Thyroid gland (tissue), 4 donors: ENCODE data around the gene SYF2. TPM values are rescaled to one million over a fixed set of nuclear protein-coding genes. Genes with fewer than 3 reads are reported as not detected.
A peak's percentile ranks its signal among the peaks of the same experiment; 100 is the strongest.

Source experiments
- DNase-seq, 2 donors: peaks; one replicate each; pipeline ENCODE4 v3.0.0-alpha.2; 2019
- H3K27ac ChIP-seq, 3 donors: fragments of 200-600 bp; sonication (generic); 1 replicate in 2 of 3; 2 replicates in 1 of 3; pipeline ENCODE4 v1.5.1; 2016 to 2019; ENCODE audit warnings: mild to moderate bottlenecking in 1 of 3, moderate library complexity in 1 of 3
- H3K27me3 ChIP-seq: fragments of 200-600 bp; sonication (generic); one replicate; pipeline ENCODE4 v1.5.1; 2019
- H3K36me3 ChIP-seq, 2 donors: fragments of 200-600 bp; sonication (generic); one replicate each; pipeline ENCODE4 v1.5.1; 2016 to 2019
- H3K4me1 ChIP-seq, 2 donors: fragments of 200-600 bp; sonication (generic); one replicate each; pipeline ENCODE4 v1.5.1; 2017 to 2019
- H3K4me3 ChIP-seq, 3 donors: fragments of 200-600 bp; sonication (generic); replicated peaks in 1 of 3; 1 replicate in 2 of 3; 2 replicates in 1 of 3; pipeline ENCODE4 v1.5.1; 2016; ENCODE audit warnings: mild to moderate bottlenecking in 1 of 3
- H3K9me3 ChIP-seq: fragments of 200-600 bp; sonication (generic); one replicate; pipeline ENCODE4 v1.5.1; 2017
- CTCF ChIP-seq, 6 experiments: fragments of 200-600 bp in 3 of 6; fragments of 450-650 bp in 3 of 6; sonication (generic) in 3 of 6; IDR thresholded peaks; one replicate each; pipeline ENCODE4 v1.5.1; 2016 to 2019; ENCODE audit warnings: antibody characterized with exemption in 6 of 6, mild to moderate bottlenecking in 2 of 6, inconsistent platforms in 1 of 6, moderate library complexity in 1 of 6
- POLR2A ChIP-seq, 2 donors: fragments of 450-650 bp; IDR thresholded peaks; one replicate each; pipeline ENCODE4 v1.6.1; 2017; ENCODE audit warnings: antibody characterized with exemption in 2 of 2, mild to moderate bottlenecking in 2 of 2, moderate library complexity in 1 of 2
- WGBS, 2 donors: methylation state at CpG; one replicate each; pipeline ENCODE4 v1.1.5; 2017; 5-methylcytosine and 5-hydroxymethylcytosine counted together
- intact Hi-C: fragments of 100-400 bp; cut with DNase I; formaldehyde crosslinking; loops from one replicate; pipeline ENCODE4 v1.15.1; 2023
- total RNA-seq, 4 donors: library from RNA; depleted of rRNA; stranded (reverse); fragments of >200 nt; gene quantifications; one replicate each; pipeline ENCODE4 v1.2.3, GENCODE V29; 2016

Gene SYF2
- total RNA-seq, 4 donors from 2014 or later: 41.1 to 94.9 (median 57.9) TPM

GRCh38 chr1:25182629-25183028 is 49.7 kb downstream of the SYF2 start:
- WGBS, 2 donors: 88 to 94% methylated on average over 14 of the region's 14 CpGs
- no peaks in the 10 kb centered on the region for H3K4me1 ChIP-seq
- intact Hi-C loops: no loop called here
- no peaks in the 10 kb centered on the region for H3K36me3 ChIP-seq
- DNase-seq: no peak
- H3K9me3 ChIP-seq: no peaks in the 10 kb centered on the region
- H3K27ac ChIP-seq: no peak overlapping the region
- TF ChIP-seq POLR2A (IDR thresholded peaks at IDR 0.05): no peak
- no peak for TF ChIP-seq CTCF (IDR thresholded peaks at IDR 0.05)
- no peak overlapping the region for H3K4me3 ChIP-seq
- H3K27me3 ChIP-seq: no peaks in the 10 kb centered on the region

GRCh38 chr1:25180996-25181395 is 51.3 kb downstream of the SYF2 start:
- TF ChIP-seq CTCF (IDR thresholded peaks at IDR 0.05) (no peak), POLR2A (IDR thresholded peaks at IDR 0.05) (no peak)
- WGBS, 2 donors: 92 to 93% methylated on average over 6 of the region's 6 CpGs
- DNase-seq: no peak
- Histone ChIP-seq H3K4me3 (no peak overlapping the region), H3K4me1 (no peaks in the 10 kb centered on the region), H3K27me3 (no peaks in the 10 kb centered on the region), H3K9me3 (no peaks in the 10 kb centered on the region), H3K36me3 (no peaks in the 10 kb centered on the region), H3K27ac (no peak overlapping the region)
- intact Hi-C loops: no loop called here

GRCh38 chr1:25178917-25179561 is 53.3 kb downstream of the SYF2 start:
- H3K36me3 ChIP-seq: no peaks in the 10 kb centered on the region
- intact Hi-C loops: no loop called here
- 69 to 70% methylated on average over 7 of the region's 7 CpGs for WGBS, 2 donors
- no peaks in the 10 kb centered on the region for H3K27me3 ChIP-seq
- no peak overlapping the region for H3K27ac ChIP-seq
- no peak for DNase-seq
- TF ChIP-seq CTCF (IDR thresholded peaks at IDR 0.05) (no peak), POLR2A (IDR thresholded peaks at IDR 0.05) (no peak)
- H3K9me3 ChIP-seq: no peaks in the 10 kb centered on the region
- no peak overlapping the region for H3K4me3 ChIP-seq
- peaks cover 10 to 13% of the 10 kb centered on the region in 2 donors for H3K4me1 ChIP-seq

GRCh38 chr1:25174730-25175612 is 57.3 kb downstream of the SYF2 start:
- peak; percentile 49 to 50 for DNase-seq
- Histone ChIP-seq H3K9me3 (no peaks in the 10 kb centered on the region), H3K4me1 (peaks cover 24 to 26% of the 10 kb centered on the region in 2 donors), H3K4me3 (no peak overlapping the region), H3K27me3 (no peaks in the 10 kb centered on the region), H3K27ac (peak overlapping the region; percentile 36 to 85 (median 69)), H3K36me3 (no peaks in the 10 kb centered on the region)
- 67 to 72% methylated on average over 11 to 13 of the region's 13 CpGs for WGBS, 2 donors
- intact Hi-C loops: no loop called here
- TF ChIP-seq POLR2A (IDR thresholded peaks at IDR 0.05) (no peak), CTCF (IDR thresholded peaks at IDR 0.05) (no peak)

GRCh38 chr1:25174363-25174729 is 58.0 kb downstream of the SYF2 start:
- WGBS, 2 donors: 60 to 63% methylated on average over 6 of the region's 6 CpGs
- Histone ChIP-seq H3K27ac (peak overlapping the region; percentile 36 to 85 (median 69)), H3K27me3 (no peaks in the 10 kb centered on the region), H3K4me1 (peaks cover 24 to 26% of the 10 kb centered on the region in 2 donors), H3K9me3 (no peaks in the 10 kb centered on the region), H3K36me3 (no peaks in the 10 kb centered on the region), H3K4me3 (no peak overlapping the region)
- TF ChIP-seq CTCF (IDR thresholded peaks at IDR 0.05): no peak
- no peak for TF ChIP-seq POLR2A (IDR thresholded peaks at IDR 0.05)
- no peak for DNase-seq
- intact Hi-C loops: no loop called here
